HG02759 (cell line): ENCODE data around the gene BIRC2.
"Not testable (repeated sequence)": the region's sequence is repeated elsewhere in the genome, so short reads cannot be mapped to it uniquely, and the experiment has no call there.

ENCODE experiments used
- ATAC-seq: cut with Tn5 transposase; IDR thresholded peaks from one replicate; pipeline ENCODE4 v1.9.1; 2021; ENCODE audit warnings: mild to moderate bottlenecking, moderate library complexity; ENCODE audit not compliant: unreplicated experiment

The BIRC2 gene

DNA sequence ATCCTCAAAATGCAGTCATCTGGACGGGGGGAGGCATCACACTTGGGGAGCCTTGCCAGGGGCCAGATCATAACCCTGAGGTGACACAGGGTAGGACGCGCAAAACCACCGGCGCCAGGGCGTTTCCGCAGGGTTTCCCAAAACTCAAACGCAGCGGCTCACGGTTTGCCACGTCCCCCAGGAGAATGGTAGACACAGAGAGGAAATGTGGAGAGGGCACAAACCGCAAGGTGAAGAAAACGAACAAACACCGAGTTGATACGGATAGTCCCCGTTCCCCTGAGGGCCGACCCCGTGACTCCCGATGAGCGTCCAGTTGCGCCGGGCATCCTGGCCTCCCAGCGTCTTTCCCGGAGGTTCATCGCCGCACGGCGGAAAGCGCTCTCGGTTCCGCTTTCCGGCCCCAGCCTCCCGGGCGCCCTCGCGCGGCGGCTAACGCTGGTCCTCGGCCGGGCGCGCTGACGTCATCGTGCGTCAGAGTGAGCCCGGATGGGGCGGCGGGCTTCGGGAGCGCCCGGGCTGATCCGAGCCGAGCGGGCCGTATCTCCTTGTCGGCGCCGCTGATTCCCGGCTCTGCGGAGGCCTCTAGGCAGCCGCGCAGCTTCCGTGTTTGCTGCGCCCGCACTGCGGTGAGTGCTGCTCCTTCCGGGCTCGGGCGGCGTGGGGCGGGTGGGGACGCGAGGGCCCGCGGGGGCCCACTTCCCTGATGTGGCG, at the start of gene BIRC2:
Gene BIRC2 (plus strand): TSS at position 467 of the 714 bp plus-strand sequence. CDS start 2,641 bp downstream, outside the sequence.
- ATAC-seq, result peak; percentile 87

DNA sequence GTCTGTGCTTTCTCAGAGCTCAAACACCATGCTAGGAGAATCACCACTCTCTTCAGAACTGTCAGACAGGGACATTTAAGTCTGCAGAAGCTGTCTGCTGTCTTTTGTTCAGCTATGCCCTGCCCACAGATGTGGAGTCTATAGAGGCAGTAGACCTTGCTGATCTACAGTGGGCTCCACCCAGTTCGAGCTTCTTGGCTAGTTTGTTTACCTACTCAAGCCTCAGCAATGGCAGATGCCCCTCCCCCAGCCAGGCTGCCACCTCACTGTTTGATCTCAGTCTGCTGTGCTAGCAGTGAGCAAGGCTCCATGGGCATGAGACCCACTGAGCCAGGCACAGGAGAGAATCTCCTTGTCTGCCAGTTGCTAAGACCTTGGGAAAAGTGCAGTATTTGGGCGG, 46.2 kb upstream of the BIRC2 start:
- ATAC-seq, result not testable (repeated sequence)

DNA sequence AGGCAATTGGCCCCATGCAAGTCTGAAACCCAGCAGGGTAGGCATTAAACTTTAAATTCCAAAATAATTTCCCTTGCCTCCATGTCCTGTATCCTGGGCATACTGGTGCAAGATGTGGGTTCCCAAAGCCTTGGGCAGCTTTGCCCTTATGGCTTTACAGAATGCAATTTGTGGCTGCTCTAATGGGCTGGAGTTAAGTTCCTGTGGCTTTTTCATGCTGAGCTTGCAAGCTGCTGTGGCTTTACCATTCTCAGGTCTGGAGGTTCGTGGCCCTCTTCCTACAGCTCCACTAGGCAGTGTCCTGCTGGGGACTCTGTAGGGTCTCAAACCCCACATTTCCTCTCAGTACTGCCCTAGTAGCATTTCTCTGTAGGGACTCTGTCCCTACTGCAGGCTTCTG, 44.8 kb upstream of the BIRC2 start:
- ATAC-seq, result no peak

DNA sequence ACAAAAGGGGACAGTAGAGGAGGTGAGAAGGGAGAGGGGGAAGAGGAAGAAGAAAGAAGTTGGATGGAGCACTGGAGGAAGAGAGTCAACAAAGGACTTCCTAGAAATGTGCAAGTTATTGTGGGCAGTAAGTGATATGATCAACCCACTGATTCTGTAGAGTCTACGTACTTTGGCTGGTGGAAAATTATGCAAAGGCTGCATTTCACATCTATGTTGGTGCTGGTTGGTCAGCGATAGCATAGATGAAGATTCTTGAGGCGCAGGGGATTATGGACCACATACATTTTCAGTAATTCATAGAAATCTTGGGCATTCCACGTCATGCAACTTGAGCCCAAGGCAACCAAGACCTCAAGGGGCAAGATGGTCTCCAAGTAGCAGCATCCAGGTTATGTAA, 42.3 kb upstream of the BIRC2 start:
- ATAC-seq, result no peak

DNA sequence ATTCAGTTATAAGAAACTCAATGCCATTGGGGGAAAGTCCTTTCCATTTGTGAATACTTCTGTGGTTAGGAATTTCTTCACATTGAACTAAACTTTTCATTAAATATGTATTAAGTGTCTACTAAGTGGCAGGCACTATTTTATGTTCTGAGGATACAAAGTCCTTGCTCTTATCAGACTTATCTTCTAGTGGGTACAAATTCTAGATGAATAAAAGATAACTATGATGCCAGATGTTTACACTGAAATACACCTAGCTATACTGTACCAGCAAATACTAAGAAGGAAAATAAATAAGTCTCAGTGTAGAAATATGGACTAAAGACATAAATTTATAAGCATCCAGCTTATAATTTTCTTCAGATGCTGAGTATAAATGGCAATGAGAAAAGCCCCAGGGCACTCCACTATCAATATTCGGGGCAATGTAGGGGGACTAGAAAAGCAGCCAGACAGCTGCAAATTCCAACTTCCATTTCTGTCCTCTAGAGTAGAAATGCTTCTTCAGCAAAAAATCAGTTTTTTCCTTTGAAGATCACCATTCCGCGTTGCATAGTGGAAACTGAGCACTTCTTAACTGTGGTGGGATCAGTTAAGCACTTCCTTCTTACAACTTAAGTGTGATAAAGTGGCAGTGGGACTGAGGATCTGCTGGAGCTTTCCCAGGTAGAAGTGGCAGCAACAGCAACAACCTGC, 41.5 kb upstream of the BIRC2 start:
- no peak for ATAC-seq

DNA sequence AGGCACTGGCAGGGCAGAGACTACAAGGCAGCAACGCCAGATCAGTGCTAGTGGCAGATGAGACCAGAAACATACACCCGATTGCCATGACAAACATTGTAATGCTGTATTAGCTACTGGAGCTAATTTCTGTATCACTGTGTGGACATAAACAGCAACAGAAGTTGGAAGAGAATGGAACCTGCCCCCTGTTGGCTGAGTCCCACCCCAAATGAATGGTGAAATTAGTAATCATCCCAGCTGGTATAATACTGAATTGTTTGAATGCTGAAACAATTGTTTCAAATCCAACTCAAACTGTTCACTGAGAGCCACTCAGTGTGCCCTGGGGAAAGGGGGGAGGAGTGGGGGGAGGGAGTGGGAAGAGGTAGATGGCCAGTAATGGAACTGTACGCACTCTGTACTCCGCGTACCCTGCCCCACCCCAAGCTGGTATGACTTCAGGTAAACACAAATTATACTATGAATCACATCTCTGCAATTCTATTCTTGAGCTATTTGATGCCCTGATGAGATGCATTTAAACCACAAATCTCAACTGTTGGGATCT, 40.9 kb upstream of the BIRC2 start:
- no peak for ATAC-seq

DNA sequence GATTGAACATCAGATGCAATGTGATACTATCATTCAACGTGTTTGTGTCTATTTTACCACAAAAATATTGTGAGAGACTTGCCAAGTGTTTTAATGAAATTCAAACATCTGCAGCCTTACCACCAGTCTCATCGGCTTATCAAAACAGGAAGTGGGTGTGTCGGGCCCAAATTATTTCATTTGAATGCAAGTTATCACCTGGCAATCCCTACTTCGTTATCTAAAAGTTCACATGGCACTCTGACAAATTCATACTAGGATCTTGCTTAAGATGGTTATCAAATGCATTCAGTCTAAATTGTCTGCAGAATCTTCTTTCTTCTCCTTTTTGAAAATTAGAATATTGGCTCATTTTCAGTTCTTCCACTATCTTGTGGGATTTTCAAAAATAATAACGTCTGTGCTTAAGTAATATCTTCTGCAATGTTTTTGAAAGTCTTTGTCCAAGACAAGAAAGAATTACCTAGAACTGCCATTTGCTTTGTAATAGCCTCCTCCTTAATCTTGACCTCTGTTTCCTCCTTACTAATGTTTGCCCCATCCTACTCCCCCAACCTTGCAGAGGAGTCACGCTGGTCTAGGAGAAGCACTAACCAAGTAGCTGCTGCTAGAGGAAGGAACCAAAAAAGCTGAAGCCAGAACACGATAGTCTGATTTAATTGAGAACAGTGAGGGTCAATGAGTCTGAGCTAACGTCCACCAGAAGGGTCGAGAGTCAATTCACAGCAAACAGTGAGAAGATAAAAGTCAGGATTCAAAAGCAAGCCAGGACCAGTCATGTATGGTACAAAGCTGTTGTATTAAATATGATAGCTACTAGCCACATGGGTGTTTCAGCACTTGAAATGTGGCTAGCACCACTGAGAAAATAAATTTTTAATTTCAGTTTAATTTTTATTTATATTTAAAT, 39.9 kb upstream of the BIRC2 start:
- no peak for ATAC-seq

DNA sequence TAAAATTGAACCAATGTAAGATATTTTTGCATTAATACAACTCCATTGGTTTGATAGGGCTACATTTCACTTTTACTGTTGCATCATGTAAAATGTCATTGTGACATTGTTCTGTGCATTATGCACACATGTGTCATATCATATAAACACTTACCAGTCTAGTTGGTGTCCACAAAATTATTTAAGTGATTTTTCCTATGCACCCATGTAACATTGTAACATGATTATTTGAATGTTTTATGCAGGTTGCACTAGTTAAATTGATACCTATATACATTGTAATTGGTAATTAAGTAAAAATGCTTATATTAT, 39.3 kb upstream of the BIRC2 start:
- no peak for ATAC-seq

DNA sequence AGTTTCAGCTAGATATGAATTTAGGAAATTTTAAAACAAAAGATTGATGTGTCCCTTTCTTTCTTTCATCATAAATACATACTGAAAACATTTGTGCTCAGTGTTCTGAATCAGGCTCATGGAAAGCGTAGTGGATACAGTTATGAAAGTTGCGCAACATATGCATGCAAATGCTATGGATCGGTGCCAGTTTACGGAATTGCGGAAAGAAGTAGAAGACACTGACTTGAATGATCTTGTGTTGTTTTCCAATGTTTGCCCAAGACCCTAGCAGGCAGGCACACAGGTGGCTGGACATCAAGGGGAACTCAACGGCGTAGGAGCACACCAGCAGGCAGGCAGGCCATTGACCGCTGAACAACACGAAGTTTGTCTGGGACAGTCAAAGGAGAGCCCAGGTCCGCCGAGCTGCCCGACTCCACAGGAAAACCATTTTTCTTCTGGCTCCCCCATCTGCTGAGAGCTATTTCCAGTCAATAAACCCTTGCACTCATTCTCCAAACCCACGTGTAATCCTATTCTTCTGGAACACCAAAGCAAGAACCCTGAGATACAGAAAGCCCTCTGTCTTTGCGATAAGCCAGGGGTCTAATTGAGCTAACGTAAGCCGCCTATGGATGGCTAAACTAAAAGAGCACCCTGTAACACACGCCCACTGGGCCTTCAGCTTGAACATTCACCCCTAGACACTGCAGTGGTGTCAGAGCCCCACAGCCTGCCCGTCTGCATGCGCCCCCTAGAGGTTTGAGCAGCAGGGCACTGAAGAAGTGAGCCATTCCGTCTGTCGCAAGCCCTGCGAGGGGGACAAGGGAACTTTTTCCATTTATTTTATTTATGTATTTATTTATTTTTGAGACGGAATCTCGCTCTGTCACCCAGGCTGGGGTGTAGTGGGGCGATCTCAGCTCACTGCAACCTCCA, 37.1 kb upstream of the BIRC2 start:
- ATAC-seq, result no peak

DNA sequence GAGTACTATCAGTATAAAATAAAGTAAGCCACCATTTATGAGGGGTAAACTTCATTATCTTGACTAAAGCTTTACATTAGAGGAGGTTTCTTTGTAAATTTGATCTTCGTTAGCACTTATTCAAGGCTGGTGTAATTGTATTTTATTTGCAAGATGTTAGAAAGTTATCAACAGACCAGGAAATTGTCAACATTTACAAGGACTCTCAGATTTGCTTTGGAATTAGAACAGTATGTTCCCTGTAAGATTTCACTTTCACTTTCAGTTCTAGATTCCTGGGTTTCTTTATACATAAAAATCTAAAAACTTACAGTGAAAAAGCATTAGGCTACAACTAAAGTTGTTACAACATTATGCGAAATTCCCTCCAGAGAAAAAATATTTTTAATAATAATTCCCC, 34.3 kb upstream of the BIRC2 start:
- no peak for ATAC-seq

DNA sequence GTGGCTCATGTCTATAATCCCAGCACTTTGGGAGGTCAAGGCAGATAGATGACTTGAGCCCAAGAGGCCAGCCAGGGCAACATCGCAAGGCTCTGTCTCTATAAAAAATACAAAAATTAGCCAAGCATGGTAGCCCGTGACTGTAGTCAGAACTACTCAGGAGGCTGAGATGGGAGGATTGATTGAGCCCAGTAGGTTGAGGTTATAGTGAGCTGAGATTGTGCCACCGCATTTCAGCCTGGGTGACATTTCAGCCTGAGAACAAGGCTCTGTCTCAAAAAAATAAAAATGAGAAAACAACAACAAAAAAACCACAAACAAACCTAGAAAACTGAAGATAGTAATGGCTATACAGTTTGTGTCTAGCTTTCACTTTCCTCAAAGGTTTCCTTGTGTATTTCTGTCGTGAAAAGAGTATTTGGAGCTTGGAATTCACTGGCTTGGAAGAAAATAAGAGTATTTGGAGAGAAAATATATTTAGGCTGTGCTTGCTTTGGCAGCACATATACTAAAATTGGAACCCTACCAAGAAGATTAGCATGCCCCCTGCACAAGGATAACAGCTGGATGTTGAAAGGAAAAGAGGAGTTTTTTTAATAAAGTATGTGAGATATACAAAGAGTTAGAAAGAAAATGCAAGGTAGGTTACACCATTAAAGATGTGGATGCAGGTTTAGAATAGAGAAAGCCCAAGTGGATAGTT, 33.6 kb upstream of the BIRC2 start:
- no peak for ATAC-seq

DNA sequence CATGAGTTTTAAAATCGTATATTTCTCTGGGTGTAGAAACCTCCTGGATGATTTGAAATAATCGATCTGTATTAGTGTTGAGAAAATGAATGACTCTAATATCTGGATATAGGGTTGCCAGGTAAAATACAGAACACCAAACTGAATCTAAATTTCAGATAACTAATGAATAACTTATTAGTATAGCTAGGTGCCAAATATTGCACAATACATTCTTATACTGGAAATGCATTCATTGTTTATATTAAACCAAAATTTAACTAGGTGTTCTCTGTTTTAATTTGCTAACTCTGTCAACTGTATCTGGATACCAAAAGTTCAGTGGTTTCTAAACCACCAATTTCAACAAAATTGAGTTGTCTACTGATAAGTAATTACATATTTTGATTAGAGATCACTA, 32.2 kb upstream of the BIRC2 start:
- ATAC-seq, result no peak

DNA sequence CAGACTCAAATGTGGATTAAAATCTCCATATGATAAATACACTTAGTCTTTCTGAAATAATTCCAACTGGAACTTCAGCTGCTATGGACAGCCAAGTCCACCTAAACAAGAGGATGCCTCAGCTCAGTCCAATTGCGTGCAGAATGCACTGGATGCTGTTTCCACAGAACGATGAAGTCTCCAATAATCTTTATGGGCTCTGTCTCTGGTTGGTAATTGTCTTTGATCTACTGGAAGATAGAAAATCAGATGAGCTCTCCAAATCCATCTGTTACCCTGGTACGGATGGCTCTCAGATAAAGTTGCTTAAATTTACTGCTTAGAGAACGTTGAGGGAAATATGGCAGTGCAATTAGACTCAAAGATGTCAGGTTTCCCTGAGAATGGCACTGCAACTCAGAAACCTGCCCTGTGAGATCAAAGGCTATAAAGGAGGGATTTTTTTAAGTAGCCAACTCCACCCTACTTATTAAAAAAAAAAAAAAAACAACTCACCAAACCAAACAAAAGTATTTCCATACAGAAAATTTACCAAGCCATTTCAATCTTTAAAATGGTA, 30.6 kb upstream of the BIRC2 start:
- no peak for ATAC-seq

DNA sequence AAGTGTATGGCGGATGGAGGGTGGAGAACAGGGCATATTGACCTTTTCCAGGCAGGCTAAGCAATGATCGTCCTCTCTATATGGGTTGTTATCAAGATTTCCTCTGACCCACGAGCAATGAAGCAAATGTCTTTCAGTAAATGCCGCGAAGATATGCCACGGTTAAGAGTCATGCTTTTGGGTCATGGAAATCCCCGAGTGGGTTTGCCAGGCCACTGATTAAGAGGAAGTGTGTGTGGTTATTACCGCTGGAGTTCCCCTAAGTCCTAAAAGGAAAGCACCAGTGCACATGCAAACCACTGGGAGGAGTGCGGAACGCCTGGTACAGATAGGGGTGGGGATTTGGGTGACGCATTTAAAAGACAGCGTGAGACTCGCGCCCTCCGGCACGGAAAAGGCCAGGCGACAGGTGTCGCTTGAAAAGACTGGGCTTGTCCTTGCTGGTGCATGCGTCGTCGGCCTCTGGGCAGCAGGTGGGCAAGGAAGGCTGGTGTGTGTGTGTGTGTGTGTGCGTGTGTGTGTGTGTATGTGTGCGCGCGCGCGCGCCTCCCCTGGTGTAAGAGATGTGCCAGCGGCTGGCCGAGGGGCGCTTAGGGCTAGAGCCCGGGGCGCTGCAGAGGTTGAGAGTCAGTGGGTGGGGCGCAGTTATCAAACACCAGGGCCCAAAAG, 29.8 kb upstream of the BIRC2 start, which contains the start of gene BIRC3:
Gene BIRC3 (plus strand): TSS at position 386 of the 669 bp plus-strand sequence. CDS start 7,026 bp downstream, outside the sequence.
- ATAC-seq, result peak; percentile 86

DNA sequence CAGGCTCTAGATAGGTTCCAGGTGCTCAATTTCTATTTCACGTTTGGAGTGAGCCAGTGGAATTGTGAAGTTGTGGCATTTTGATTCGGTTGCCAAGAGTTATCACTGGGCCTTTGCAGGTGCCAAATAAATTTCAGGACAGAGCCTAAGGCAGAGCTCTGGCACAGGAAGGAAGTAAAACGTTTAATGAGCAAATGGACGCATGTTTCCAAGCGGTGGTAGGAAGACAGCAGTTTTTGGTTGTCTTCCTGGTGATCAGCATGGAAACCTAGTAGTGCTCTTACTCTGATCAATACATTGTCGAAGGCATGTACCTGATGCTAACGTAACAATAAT, 29.3 kb upstream of the BIRC2 start:
- no peak for ATAC-seq

DNA sequence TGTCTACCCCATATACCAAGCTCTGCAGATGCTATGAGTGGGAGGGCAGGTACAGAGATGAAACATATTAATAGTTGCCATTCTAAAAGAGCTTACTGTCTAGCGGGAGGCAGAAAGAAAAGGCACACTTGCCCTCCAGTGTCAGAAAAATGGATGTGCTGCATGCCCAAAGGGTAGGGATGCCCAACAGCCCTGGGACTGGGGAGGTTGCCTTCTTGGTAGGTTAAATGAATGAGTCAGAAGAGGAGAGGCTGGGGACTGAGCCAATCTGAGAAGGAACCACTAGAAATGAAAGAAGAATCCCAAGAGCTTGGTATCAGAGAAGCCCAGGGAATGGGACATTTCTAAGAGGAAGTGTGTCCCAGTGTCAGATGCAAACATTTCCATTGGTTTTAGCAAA, 28.5 kb upstream of the BIRC2 start:
- peak; percentile 10 for ATAC-seq

DNA sequence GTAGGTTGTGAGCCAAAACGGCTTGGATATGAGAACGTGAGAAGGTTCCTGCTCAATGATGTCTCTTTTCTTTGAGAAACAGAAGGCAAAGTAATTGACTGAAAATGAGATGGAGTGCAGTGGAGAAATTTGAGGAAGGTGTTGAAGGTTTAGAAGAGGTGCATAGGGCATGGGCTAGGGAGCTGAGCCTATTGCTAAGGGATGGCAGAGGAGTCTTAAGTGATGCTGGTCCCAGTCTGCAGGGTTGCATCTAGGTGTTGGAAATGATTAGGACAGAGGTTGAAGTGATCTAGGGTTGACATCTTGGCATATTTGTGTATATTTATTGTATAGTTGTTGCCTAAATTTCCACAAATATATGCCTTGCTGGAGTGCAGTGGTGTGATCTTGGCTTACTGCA, 27.5 kb upstream of the BIRC2 start:
- no peak for ATAC-seq

DNA sequence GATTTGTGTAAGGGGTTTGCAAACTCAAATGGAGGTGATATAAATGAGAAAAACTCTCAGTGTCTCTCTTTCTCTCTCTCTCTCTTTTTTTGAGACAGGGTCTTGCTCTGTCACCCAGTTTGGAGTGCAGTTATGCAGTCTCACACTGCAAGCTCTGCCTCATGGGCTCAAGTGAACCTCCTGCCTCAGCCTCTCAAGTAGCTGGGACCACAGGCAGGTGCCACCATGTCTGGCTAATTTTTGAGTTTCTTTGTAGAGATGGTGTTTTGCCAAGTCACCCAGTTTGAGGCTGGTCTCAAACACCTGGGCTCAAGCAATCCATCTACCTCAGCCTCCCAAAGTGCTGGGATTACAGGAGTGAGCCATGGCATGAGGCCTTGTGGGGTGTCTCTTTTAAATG, 26.8 kb upstream of the BIRC2 start:
- no peak for ATAC-seq

DNA sequence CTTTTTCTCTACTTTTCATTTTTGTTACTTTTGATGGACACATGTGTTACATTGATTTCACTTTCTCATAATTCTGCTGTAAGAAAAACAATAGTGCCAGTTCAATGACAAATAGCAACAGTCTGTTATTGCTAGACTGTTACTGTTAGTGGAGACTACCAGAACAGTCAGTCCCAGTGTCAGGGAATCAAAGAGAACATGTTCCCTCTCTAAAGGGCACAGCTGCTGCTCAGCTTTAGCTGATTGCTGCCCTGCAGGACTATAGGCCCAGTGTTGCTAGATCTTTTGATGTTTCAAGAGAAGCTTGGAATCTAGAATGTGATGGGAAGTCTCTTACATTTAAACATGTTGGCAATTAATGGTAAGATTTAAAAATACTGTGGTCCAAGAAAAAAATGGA, 26.3 kb upstream of the BIRC2 start:
- ATAC-seq, result no peak
